ENCODE measurements around the gene SUMF1.

DNA sequence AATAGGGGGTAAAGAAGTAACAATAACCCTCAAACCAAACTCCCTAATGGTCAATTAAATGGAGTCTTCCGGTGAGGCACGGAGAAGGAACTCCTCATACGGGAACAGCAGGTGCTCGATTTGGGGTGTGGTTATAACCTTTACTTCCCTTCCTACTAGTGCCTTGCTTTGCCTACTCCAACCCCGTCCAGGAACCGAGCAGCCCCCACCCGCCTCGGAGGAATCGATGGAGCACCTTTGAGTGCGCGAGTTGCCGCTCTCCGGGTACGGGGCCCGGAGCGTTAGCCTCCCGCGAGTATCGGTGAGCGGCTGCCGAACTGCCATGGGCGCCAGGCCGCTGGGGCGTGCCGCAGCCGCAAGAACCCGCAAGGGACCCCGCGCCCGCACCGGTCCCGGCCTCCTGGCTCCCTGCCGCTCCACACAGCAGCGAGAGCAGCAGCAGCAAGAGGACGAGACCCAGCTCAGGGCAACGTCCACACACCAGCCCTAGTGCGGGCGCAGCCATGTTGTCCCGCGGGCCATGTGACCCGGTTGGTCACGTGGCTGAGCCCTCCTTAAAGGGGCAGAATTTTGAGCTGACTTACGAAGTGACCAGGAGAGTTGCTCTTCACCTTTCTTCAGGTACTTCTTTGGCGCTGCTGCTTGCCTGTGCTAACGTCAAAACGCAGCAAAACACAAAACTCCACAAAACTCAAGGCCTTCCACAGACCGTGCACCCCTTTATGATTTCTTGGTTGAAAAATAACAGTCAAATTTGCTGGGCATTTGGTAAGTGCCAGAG lies at the start of gene SUMF1:
- no peak for TF ChIP-seq CTCF (optimal IDR thresholded peaks at IDR 0.05 in 1 of 3, IDR thresholded peaks at IDR 0.05 in 1 of 3, conservative IDR thresholded peaks at IDR 0.05 in 1 of 3; ENCODE audit: extremely low read depth in 1 of 3, insufficient read depth in 2 of 3, low read length in 3 of 3)
- TF ChIP-seq EZH2 (IDR thresholded peaks at IDR 0.05; ENCODE audit: low read length), result no peak

Data from keratinocyte (primary cell).